Vagina (tissue), 2 donors: ENCODE data around the gene ZSCAN20. TPM values are rescaled to one million over a fixed set of nuclear protein-coding genes. Genes with fewer than 3 reads are reported as not detected.

ENCODE experiments used
- DNase-seq, 2 donors: peaks; one replicate each; pipeline ENCODE4 v3.0.0-alpha.2; 2017; ENCODE audit errors: extremely low spot score in 2 of 2
- H3K27ac ChIP-seq: fragments of 200-600 bp; sonication (generic); one replicate; pipeline ENCODE4 v1.5.1; 2019
- H3K27me3 ChIP-seq: fragments of 200-600 bp; sonication (generic); one replicate; pipeline ENCODE4 v1.5.1; 2019
- H3K36me3 ChIP-seq, 2 donors: fragments of 200-600 bp; sonication (generic); one replicate each; pipeline ENCODE4 v1.5.1; 2017 to 2019
- H3K4me1 ChIP-seq: fragments of 200-600 bp; sonication (generic); one replicate; pipeline ENCODE4 v1.5.1; 2019
- H3K4me3 ChIP-seq, 2 donors: fragments of 200-600 bp; sonication (generic); 1 replicate in 1 of 2; 2 replicates in 1 of 2; pipeline ENCODE4 v1.5.1; 2016 to 2019
- H3K9me3 ChIP-seq: fragments of 200-600 bp; sonication (generic); one replicate; pipeline ENCODE4 v1.5.1; 2019
- POLR2A ChIP-seq, 2 donors: fragments of 450-650 bp; IDR thresholded peaks; one replicate each; pipeline ENCODE4 v1.6.1; 2017; ENCODE audit warnings: antibody characterized with exemption in 2 of 2, mild to moderate bottlenecking in 2 of 2, moderate library complexity in 2 of 2
- POLR2AphosphoS5 ChIP-seq, 2 donors: sonication (generic); formaldehyde crosslinking; IDR thresholded peaks; one replicate each; pipeline ENCODE4 v1.9.0; 2017; ENCODE audit warnings: antibody characterized with exemption in 2 of 2, mild to moderate bottlenecking in 2 of 2, low read depth in 1 of 2; ENCODE audit not compliant: insufficient read depth in 1 of 2
- intact Hi-C: fragments of 100-400 bp; cut with DNase I; formaldehyde crosslinking; loops from one replicate; pipeline ENCODE4 v1.15.1; 2023
- total RNA-seq: library from RNA; depleted of rRNA; stranded (reverse); fragments of >200 nt; gene quantifications from one replicate; pipeline ENCODE4 v1.2.3, GENCODE V29; 2016
- TF ChIP-seq, protein P1 (sequence below), 3 experiments: fragments of 450-650 bp in 2 of 3; fragments of 200-600 bp in 1 of 3; sonication (generic) in 1 of 3; IDR thresholded peaks; one replicate each; pipeline ENCODE4 v1.5.1; 2017 to 2019; ENCODE audit warnings: antibody characterized with exemption in 3 of 3, mild to moderate bottlenecking in 2 of 3, moderate library complexity in 2 of 3

The ZSCAN20 gene
- total RNA-seq, 1 donor from 2014 or later = 4.4 TPM

DNA sequence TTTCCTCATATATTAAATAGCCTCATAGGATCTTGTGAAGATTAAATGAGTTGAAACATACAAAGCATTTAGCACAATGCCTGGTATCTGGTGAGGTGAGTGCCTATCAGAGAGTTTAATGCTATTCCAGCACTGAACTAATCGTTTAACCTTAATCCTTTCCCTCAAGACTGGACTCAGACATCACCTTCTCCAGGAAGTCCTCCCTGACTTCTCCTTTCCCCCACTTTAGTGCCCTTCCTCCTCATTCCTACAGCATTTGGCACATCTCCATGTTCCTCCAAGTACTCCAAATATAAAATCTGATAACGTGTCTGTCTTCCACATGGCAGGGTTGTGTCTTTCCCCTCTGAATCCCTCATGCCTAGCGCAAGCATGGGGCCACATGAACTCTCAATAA, 59.8 kb downstream of the ZSCAN20 start:
- no peaks in the 10 kb centered on the region for H3K36me3 ChIP-seq
- H3K4me3 ChIP-seq = no peak overlapping the region
- intact Hi-C loops = no loop called here
- no peaks in the 10 kb centered on the region for H3K9me3 ChIP-seq
- H3K27me3 ChIP-seq = no peaks in the 10 kb centered on the region
- H3K27ac ChIP-seq = no peak overlapping the region
- no peak for DNase-seq
- H3K4me1 ChIP-seq = no peaks in the 10 kb centered on the region
- TF ChIP-seq POLR2AphosphoS5 (IDR thresholded peaks at IDR 0.05; ENCODE audit: insufficient read depth in 1 of 2, low read depth in 1 of 2) (no peak), POLR2A (IDR thresholded peaks at IDR 0.05) (no peak)

DNA sequence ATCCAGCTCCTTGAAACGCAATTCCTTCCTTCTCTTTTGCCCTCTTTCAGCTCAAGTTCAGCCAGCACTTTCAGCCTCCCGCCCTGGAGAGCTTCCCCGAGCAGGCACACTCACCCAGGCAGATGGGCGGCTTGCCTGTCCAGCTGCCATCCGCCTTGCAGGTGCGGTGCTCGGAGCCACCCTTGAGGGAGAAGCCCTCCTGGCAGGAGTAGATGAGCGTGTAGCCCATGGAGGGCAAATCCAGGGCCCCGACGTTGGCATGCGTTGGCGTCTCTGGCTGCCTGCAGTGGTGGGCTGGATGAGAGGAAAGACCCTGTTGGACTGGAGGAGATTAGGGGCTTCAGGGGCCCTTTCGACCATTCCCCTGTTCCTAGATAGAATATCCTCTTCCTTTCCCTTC, 60.5 kb downstream of the ZSCAN20 start:
- no peak for DNase-seq
- TF ChIP-seq POLR2AphosphoS5 (IDR thresholded peaks at IDR 0.05; ENCODE audit: insufficient read depth in 1 of 2, low read depth in 1 of 2) = no peak
- TF ChIP-seq, protein P1, sequence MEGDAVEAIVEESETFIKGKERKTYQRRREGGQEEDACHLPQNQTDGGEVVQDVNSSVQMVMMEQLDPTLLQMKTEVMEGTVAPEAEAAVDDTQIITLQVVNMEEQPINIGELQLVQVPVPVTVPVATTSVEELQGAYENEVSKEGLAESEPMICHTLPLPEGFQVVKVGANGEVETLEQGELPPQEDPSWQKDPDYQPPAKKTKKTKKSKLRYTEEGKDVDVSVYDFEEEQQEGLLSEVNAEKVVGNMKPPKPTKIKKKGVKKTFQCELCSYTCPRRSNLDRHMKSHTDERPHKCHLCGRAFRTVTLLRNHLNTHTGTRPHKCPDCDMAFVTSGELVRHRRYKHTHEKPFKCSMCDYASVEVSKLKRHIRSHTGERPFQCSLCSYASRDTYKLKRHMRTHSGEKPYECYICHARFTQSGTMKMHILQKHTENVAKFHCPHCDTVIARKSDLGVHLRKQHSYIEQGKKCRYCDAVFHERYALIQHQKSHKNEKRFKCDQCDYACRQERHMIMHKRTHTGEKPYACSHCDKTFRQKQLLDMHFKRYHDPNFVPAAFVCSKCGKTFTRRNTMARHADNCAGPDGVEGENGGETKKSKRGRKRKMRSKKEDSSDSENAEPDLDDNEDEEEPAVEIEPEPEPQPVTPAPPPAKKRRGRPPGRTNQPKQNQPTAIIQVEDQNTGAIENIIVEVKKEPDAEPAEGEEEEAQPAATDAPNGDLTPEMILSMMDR (IDR thresholded peaks at IDR 0.05) = no peak
- TF ChIP-seq POLR2A (IDR thresholded peaks at IDR 0.05) = no peak
- H3K4me1 ChIP-seq = no peaks in the 10 kb centered on the region
- intact Hi-C loops = no loop called here
- no peak overlapping the region for H3K4me3 ChIP-seq
- no peaks in the 10 kb centered on the region for H3K36me3 ChIP-seq
- no peak overlapping the region for H3K27ac ChIP-seq
- H3K27me3 ChIP-seq = no peaks in the 10 kb centered on the region
- H3K9me3 ChIP-seq = no peaks in the 10 kb centered on the region

DNA sequence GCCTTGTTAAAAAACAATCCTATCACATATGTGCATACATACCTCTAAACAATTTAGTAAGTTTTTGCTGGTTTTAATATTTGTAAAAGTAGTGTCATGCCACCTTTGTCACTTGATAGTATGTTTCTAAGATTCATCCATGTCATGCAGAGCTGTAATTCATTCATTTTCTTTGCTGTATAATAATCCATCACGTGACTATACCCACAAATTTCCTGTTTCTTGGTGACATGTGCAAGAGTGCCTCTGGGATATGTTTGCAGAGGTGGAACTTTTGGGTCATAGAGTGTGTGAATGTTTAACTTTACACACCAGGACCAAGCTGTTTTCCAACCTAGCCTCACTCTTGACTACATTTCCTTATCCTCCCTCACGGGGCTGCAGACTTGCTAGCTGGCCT, 62.9 kb downstream of the ZSCAN20 start:
- intact Hi-C loops = no loop called here
- H3K4me3 ChIP-seq = no peak overlapping the region
- H3K27ac ChIP-seq = no peak overlapping the region
- no peaks in the 10 kb centered on the region for H3K27me3 ChIP-seq
- H3K36me3 ChIP-seq = no peaks in the 10 kb centered on the region
- no peaks in the 10 kb centered on the region for H3K4me1 ChIP-seq
- no peak for TF ChIP-seq POLR2A (IDR thresholded peaks at IDR 0.05)
- TF ChIP-seq POLR2AphosphoS5 (IDR thresholded peaks at IDR 0.05; ENCODE audit: insufficient read depth in 1 of 2, low read depth in 1 of 2) = no peak
- TF ChIP-seq, protein P1 (IDR thresholded peaks at IDR 0.05) = no peak
- H3K9me3 ChIP-seq = no peaks in the 10 kb centered on the region
- DNase-seq = no peak

DNA sequence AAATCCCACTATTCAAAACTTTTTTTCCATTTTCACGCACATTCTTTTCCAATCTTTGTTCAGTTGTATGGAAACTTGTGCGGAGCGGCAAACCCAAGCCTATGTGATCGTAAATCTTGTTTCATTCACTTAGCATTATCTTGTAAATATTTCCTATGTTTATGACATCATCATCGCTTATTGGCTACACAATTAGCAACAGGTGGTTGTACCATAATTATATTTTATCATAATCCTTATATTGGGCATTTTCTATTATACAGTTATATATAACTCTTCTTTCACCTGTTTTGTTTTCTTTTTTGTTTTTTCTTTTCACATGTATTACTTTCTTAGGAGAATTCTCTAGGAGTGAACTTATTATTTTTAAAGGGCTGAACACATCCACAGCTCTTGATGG, 65.4 kb downstream of the ZSCAN20 start:
- no peaks in the 10 kb centered on the region for H3K9me3 ChIP-seq
- H3K27ac ChIP-seq = no peak overlapping the region
- no peak for TF ChIP-seq POLR2AphosphoS5 (IDR thresholded peaks at IDR 0.05; ENCODE audit: insufficient read depth in 1 of 2, low read depth in 1 of 2)
- TF ChIP-seq POLR2A (IDR thresholded peaks at IDR 0.05) = no peak
- TF ChIP-seq, protein P1 (IDR thresholded peaks at IDR 0.05) = no peak
- DNase-seq = no peak
- no peaks in the 10 kb centered on the region for H3K36me3 ChIP-seq
- H3K4me1 ChIP-seq = no peaks in the 10 kb centered on the region
- intact Hi-C loops = no loop called here
- no peaks in the 10 kb centered on the region for H3K27me3 ChIP-seq
- H3K4me3 ChIP-seq = no peak overlapping the region

DNA sequence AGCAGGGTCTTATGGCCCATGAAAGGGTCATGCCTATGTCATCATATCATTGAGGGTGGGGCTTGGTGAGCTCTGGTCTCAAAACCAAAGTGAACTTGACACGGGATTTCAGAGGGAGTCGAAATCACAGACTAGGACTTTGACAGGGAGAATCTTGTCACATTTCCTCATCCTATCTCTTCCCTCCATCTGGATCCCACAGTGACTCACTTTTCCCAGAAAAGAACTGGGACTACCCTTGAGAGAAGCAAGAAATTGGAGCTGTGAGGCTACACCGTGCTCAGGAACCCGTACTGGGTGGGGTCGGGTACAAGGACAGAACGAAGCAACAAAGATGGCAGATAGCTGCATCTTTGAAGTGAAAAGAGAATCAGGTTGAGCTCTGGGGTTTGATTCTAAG, 69.5 kb downstream of the ZSCAN20 start:
- intact Hi-C loops = no loop called here
- no peaks in the 10 kb centered on the region for H3K4me1 ChIP-seq
- H3K9me3 ChIP-seq = no peaks in the 10 kb centered on the region
- TF ChIP-seq, protein P1 (IDR thresholded peaks at IDR 0.05) = no peak
- no peak for TF ChIP-seq POLR2A (IDR thresholded peaks at IDR 0.05)
- TF ChIP-seq POLR2AphosphoS5 (IDR thresholded peaks at IDR 0.05; ENCODE audit: insufficient read depth in 1 of 2, low read depth in 1 of 2) = no peak
- no peak overlapping the region for H3K4me3 ChIP-seq
- H3K27ac ChIP-seq = no peak overlapping the region
- H3K27me3 ChIP-seq = no peaks in the 10 kb centered on the region
- no peaks in the 10 kb centered on the region for H3K36me3 ChIP-seq
- no peak for DNase-seq

Other genes with a start within 250 kb of the ZSCAN20 start
- 24.6 TPM for gene ZNF362, start 216.2 kb upstream of the ZSCAN20 start, total RNA-seq
- not detected for gene A3GALT2, start 151.5 kb upstream of the ZSCAN20 start, total RNA-seq
- 97.2 TPM for gene PHC2, start 41.5 kb upstream of the ZSCAN20 start, total RNA-seq